MM.1S (cell line): ENCODE results near the gene NOTUM.

Experiments used
- CTCF ChIP-seq: fragments of 300-600 bp; sonication (generic); IDR thresholded peaks from 2 replicates; pipeline ENCODE4 v1.5.1; 2016; ENCODE audit warnings: antibody characterized with exemption, low read length, mixed read lengths
- EZH2 ChIP-seq: fragments of 300-600 bp; sonication (generic); optimal IDR thresholded peaks from 2 replicates; pipeline ENCODE3; 2017; ENCODE audit warnings: low read depth, mild to moderate bottlenecking, antibody characterized with exemption, low read length, mixed read lengths
- EZH2phosphoT487 ChIP-seq: fragments of 300-600 bp; sonication (generic); IDR thresholded peaks from 2 replicates; pipeline ENCODE4 v1.6.1; 2018; ENCODE audit warnings: antibody characterized with exemption, low read length

- TF ChIP-seq EZH2: no peak
- TF ChIP-seq CTCF: no peak
- TF ChIP-seq EZH2phosphoT487: no peak
Observed at GRCh38 chr17:81928544-81929252, 32.3 kb downstream of the NOTUM start.
